Upper lobe of left lung (tissue), 4 donors: ENCODE measurements around the gene TNFRSF17.

Source experiments
- CTCF ChIP-seq, 6 experiments: fragments of 450-650 bp in 4 of 6; fragments of 200-600 bp in 2 of 6; sonication (generic) in 2 of 6; IDR thresholded peaks; one replicate each; pipeline ENCODE4 v1.5.1; 2016 to 2019; ENCODE audit warnings: antibody characterized with exemption in 6 of 6
- EP300 ChIP-seq, 4 donors: sonication (generic); formaldehyde crosslinking; IDR thresholded peaks; one replicate each; pipeline ENCODE4 v1.5.1; 2017; ENCODE audit warnings: antibody characterized with exemption in 4 of 4, control low read depth in 2 of 4
- POLR2A ChIP-seq, 4 donors: fragments of 450-650 bp; IDR thresholded peaks; one replicate each; pipeline ENCODE4 v1.5.1; 2016 to 2017; ENCODE audit warnings: antibody characterized with exemption in 4 of 4, mild to moderate bottlenecking in 2 of 4
- POLR2AphosphoS5 ChIP-seq, 2 donors: sonication (generic); formaldehyde crosslinking; IDR thresholded peaks; one replicate each; pipeline ENCODE4 v1.5.1; 2017; ENCODE audit warnings: antibody characterized with exemption in 2 of 2

GRCh38 chr16:11967195-11967911, 2.3 kb downstream of the TNFRSF17 start:
- TF ChIP-seq POLR2AphosphoS5 (IDR thresholded peaks at IDR 0.05), result no peak
- TF ChIP-seq CTCF (IDR thresholded peaks at IDR 0.05), result no peak
- no peak for TF ChIP-seq POLR2A (IDR thresholded peaks at IDR 0.05)
- TF ChIP-seq EP300 (IDR thresholded peaks at IDR 0.05), result no peak
